Measurements from ENCODE around the gene KAZN. TPM values are rescaled to one million over a fixed set of nuclear protein-coding genes. Genes with fewer than 3 reads are reported as not detected.

KAZN gene
- total RNA-seq, 6 experiments from 2014 or later = 13.1 to 22.3 (median 20.7) TPM

- Mint-ChIP-seq H3K27ac (no peak overlapping the region), H3K27me3 (ENCODE audit: insufficient read depth) (peaks cover 4% of the 10 kb centered on the region), H3K9me3 (peaks cover 15% of the 10 kb centered on the region; the same call in 1 of the 2 replicates), H3K36me3 (ENCODE audit: low read depth) (no peaks in the 10 kb centered on the region), H3K4me3 (no peak overlapping the region), H3K4me1 (ENCODE audit: low read depth) (no peaks in the 10 kb centered on the region)
- no peak for DNase-seq
- no peak for TF ChIP-seq CTCF (IDR thresholded peaks at IDR 0.05)
Observed at GRCh38 chr1:14786681-14787080, 188.2 kb downstream of the KAZN start.

GRCh38 chr1:14787604-14788003 is 189.1 kb downstream of the KAZN start:
- Mint-ChIP-seq H3K9me3 (peaks cover 20% of the 10 kb centered on the region; the same call in 1 of the 2 replicates), H3K4me3 (no peak overlapping the region), H3K27ac (no peak overlapping the region), H3K4me1 (ENCODE audit: low read depth) (no peaks in the 10 kb centered on the region), H3K36me3 (ENCODE audit: low read depth) (no peaks in the 10 kb centered on the region), H3K27me3 (ENCODE audit: insufficient read depth) (peaks cover 4% of the 10 kb centered on the region)
- no peak for TF ChIP-seq CTCF (IDR thresholded peaks at IDR 0.05)
- DNase-seq = no peak

- TF ChIP-seq CTCF (IDR thresholded peaks at IDR 0.05) = no peak
- Mint-ChIP-seq H3K27me3 (ENCODE audit: insufficient read depth) (peaks cover 4% of the 10 kb centered on the region), H3K36me3 (ENCODE audit: low read depth) (no peaks in the 10 kb centered on the region), H3K27ac (no peak overlapping the region), H3K9me3 (peaks cover 20% of the 10 kb centered on the region; the same call in 1 of the 2 replicates), H3K4me1 (ENCODE audit: low read depth) (no peaks in the 10 kb centered on the region), H3K4me3 (no peak overlapping the region)
- DNase-seq = no peak
Observed at GRCh38 chr1:14788080-14788479, 189.6 kb downstream of the KAZN start.

- H3K4me1 Mint-ChIP-seq (ENCODE audit: low read depth) = no peaks in the 10 kb centered on the region
- H3K36me3 Mint-ChIP-seq (ENCODE audit: low read depth) = no peaks in the 10 kb centered on the region
- H3K9me3 Mint-ChIP-seq = peaks cover 12% of the 10 kb centered on the region; the same call in 1 of the 2 replicates
- H3K4me3 Mint-ChIP-seq = no peak overlapping the region
- no peak overlapping the region for H3K27ac Mint-ChIP-seq
- H3K27me3 Mint-ChIP-seq (ENCODE audit: insufficient read depth) = peaks cover 4% of the 10 kb centered on the region
- DNase-seq = no peak
- no peak for TF ChIP-seq CTCF (IDR thresholded peaks at IDR 0.05)
Observed at GRCh38 chr1:14790982-14791381, 192.5 kb downstream of the KAZN start.

- H3K4me3 Mint-ChIP-seq = no peak overlapping the region
- TF ChIP-seq CTCF (IDR thresholded peaks at IDR 0.05) = no peak
- H3K9me3 Mint-ChIP-seq = peaks cover 12% of the 10 kb centered on the region; the same call in 1 of the 2 replicates
- peaks cover 4% of the 10 kb centered on the region for H3K27me3 Mint-ChIP-seq (ENCODE audit: insufficient read depth)
- H3K36me3 Mint-ChIP-seq (ENCODE audit: low read depth) = no peaks in the 10 kb centered on the region
- no peak overlapping the region for H3K27ac Mint-ChIP-seq
- no peaks in the 10 kb centered on the region for H3K4me1 Mint-ChIP-seq (ENCODE audit: low read depth)
- DNase-seq = no peak
Observed at GRCh38 chr1:14791654-14792053, 193.2 kb downstream of the KAZN start.

All from HFFc6 (cell line).